MCF 10A (cell line): Measurements from ENCODE around the gene ARFGEF3. TPM values are rescaled to one million over a fixed set of nuclear protein-coding genes. Genes with fewer than 3 reads are reported as not detected.

Source experiments
- BruUV-seq: library from RNA; stranded (reverse); fragments of 400-500 nt; replicated peaks from 2 replicates; lab custom pipeline; 2021; lab: Mats Ljungman, UMichigan
- CTCF ChIA-PET: fragments of 300-600 bp; sonication (Branson Sonifier 250); formaldehyde crosslinking; extraction: SDS; loops from one replicate; lab custom pipeline; 2021; ENCODE audit warnings: antibody characterized with exemption, inconsistent platforms; lab: Yijun Ruan, JAX
- POLR2A ChIA-PET: fragments of 300-600, 350-650 bp; sonication (Branson Sonifier 250); formaldehyde crosslinking; extraction: SDS; loops from one replicate; lab custom pipeline; 2020; ENCODE audit warnings: antibody characterized with exemption, inconsistent platforms; lab: Yijun Ruan, JAX
- DNase-seq: peaks from one replicate; pipeline ENCODE4 v3.0.0-alpha.2; 2018; ENCODE audit not compliant: unreplicated experiment
- H3K27ac Mint-ChIP-seq: one replicate; pipeline ENCODE4 v1.8.0; 2022; ENCODE audit warnings: mild to moderate bottlenecking, low read depth, mixed read lengths; ENCODE audit not compliant: unreplicated experiment
- H3K27me3 Mint-ChIP-seq: one replicate; pipeline ENCODE4 v1.8.0; 2022; ENCODE audit warnings: mixed read lengths; ENCODE audit not compliant: insufficient read depth, unreplicated experiment
- H3K36me3 Mint-ChIP-seq: one replicate; pipeline ENCODE4 v1.8.0; 2022; ENCODE audit warnings: mild to moderate bottlenecking, moderate library complexity, mixed read lengths; ENCODE audit not compliant: insufficient read depth, unreplicated experiment
- H3K4me1 Mint-ChIP-seq: one replicate; pipeline ENCODE4 v1.8.0; 2022; ENCODE audit warnings: mixed read lengths; ENCODE audit not compliant: insufficient read depth, unreplicated experiment
- H3K4me3 Mint-ChIP-seq: one replicate; pipeline ENCODE4 v1.8.0; 2022; ENCODE audit warnings: mild to moderate bottlenecking, moderate library complexity, mixed read lengths; ENCODE audit not compliant: unreplicated experiment
- H3K9me3 Mint-ChIP-seq: one replicate; pipeline ENCODE4 v1.8.0; 2022; ENCODE audit warnings: mixed read lengths; ENCODE audit not compliant: unreplicated experiment
- intact Hi-C: fragments of 100-400 bp; cut with micrococcal nuclease; formaldehyde crosslinking; loops from 2 replicates; pipeline ENCODE4 v1.14.1; 2022
- total RNA-seq: library from RNA; stranded (reverse); gene quantifications from 2 replicates; pipeline ENCODE4 v1.2.3, GENCODE V29; 2022
- TF ChIP-seq, protein P1 (sequence below): fragments of 200-600 bp; IDR thresholded peaks from one replicate; pipeline ENCODE4 v1.8.0; 2022; ENCODE audit warnings: antibody characterized with exemption, mild to moderate bottlenecking; ENCODE audit not compliant: unreplicated experiment

The ARFGEF3 gene
- total RNA-seq, 1 experiment from 2014 or later, result 3.4 TPM

DNA sequence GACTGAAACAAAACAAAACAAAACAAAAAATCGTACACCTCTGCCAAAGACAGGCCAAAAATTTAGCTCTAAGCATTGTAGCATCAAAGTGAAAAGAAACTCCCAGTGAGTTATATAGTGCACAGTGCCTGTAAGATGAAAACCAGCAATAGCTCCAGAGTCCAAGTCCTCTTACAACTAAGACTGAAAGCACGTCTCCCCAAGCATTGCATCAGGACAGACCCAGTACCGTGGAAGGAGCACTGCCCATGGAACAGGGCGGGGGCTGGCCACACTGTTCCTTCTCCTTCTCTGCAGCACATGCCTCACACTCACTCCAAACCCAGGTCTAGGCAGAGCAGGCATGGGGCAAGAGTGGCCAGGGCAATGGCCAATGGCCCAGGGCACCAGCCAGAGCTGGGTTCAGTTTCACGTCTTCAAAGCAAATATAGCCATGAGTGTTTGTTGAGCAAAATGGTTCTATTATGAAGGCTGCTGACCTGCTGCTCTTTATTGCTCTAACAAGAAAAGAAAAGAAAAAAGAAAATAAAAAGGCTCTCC, 128.8 kb downstream of the ARFGEF3 start:
- Mint-ChIP-seq H3K36me3 (no peaks in the 10 kb centered on the region), H3K27ac (no peak overlapping the region), H3K9me3 (no peaks in the 10 kb centered on the region), H3K27me3 (no peaks in the 10 kb centered on the region), H3K4me3 (no peak overlapping the region), H3K4me1 (peaks cover 20% of the 10 kb centered on the region)
- no TSS peak for BruUV-seq
- ChIA-PET POLR2A (no interaction called here), CTCF (interaction anchor here (0.6 kb wide), 1 partner anchor 228 kb away, joined by 3 read pairs; no protein-coding TSS in a partner anchor)
- intact Hi-C loops, result no loop called here
- DNase-seq, result no peak
- TF ChIP-seq, protein P1, sequence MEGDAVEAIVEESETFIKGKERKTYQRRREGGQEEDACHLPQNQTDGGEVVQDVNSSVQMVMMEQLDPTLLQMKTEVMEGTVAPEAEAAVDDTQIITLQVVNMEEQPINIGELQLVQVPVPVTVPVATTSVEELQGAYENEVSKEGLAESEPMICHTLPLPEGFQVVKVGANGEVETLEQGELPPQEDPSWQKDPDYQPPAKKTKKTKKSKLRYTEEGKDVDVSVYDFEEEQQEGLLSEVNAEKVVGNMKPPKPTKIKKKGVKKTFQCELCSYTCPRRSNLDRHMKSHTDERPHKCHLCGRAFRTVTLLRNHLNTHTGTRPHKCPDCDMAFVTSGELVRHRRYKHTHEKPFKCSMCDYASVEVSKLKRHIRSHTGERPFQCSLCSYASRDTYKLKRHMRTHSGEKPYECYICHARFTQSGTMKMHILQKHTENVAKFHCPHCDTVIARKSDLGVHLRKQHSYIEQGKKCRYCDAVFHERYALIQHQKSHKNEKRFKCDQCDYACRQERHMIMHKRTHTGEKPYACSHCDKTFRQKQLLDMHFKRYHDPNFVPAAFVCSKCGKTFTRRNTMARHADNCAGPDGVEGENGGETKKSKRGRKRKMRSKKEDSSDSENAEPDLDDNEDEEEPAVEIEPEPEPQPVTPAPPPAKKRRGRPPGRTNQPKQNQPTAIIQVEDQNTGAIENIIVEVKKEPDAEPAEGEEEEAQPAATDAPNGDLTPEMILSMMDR, result no peak

DNA sequence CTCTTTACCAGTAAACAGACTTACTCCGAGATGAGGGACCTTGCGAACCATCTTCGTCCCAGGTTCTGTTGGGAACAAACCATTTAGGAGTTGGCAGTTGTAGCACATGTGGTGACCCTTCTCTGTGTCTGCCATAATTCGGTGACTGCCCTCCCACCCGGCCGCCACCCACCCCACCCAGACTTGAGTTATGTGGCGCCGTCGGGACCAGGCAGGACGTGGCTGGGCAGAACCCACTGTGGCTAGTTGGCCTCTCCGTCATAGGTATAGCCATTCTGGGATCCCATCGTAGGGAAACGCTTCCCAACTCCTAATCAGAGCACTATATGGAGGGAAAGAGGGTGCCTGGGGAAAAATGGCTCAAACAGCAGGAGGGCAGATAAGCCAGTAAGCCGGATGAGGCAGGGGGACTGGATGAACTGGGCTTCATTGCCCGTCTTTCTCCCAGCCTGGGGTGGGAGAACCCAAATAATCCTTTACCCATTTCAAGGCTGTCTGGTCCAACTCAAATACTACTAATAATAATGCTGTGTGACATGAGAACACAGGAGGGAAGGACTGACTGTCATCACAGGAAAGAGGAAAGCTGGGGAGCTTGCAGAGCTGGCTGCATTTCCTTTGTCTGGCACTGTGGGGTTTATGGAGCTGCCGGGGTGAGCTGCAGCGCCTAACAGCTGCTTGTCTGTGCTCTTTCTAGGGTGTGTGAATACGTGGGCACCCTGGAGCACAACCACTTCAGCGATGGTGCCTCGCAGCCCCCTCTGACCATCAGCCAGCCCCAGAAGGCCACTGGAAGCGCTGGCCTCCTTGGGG, 129.5 kb downstream of the ARFGEF3 start:
- Mint-ChIP-seq H3K27me3 (no peaks in the 10 kb centered on the region), H3K27ac (no peak overlapping the region), H3K9me3 (no peaks in the 10 kb centered on the region), H3K4me3 (no peak overlapping the region), H3K36me3 (no peaks in the 10 kb centered on the region), H3K4me1 (peaks cover 20% of the 10 kb centered on the region)
- no peak for DNase-seq
- CTCF ChIA-PET, result interaction anchor here (0.6 kb wide), 1 partner anchor 227 kb away, joined by 3 read pairs; no protein-coding TSS in a partner anchor
- TF ChIP-seq, protein P1, result no peak
- intact Hi-C loops, result no loop called here
- BruUV-seq, result no TSS peak
- POLR2A ChIA-PET, result no interaction called here

DNA sequence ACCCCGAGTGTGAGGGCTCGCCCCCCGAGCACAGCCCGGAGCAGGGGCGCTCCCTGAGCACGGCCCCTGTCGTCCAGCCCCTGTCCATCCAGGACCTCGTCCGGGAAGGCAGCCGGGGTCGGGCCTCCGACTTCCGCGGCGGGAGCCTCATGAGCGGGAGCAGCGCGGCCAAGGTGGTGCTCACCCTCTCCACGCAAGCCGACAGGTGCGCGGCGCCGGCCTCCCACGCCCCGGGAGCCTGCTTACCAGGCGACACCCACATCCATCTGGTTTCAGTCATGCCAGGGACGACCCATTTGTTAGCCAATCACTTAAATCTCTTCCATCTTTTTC, 130.1 kb downstream of the ARFGEF3 start:
- TF ChIP-seq, protein P1, result no peak
- Mint-ChIP-seq H3K27me3 (no peaks in the 10 kb centered on the region), H3K36me3 (no peaks in the 10 kb centered on the region), H3K27ac (no peak overlapping the region), H3K9me3 (no peaks in the 10 kb centered on the region), H3K4me1 (peaks cover 20% of the 10 kb centered on the region), H3K4me3 (no peak overlapping the region)
- intact Hi-C loops, result no loop called here
- BruUV-seq, result no TSS peak
- ChIA-PET POLR2A (no interaction called here), CTCF (no interaction called here)
- no peak for DNase-seq

DNA sequence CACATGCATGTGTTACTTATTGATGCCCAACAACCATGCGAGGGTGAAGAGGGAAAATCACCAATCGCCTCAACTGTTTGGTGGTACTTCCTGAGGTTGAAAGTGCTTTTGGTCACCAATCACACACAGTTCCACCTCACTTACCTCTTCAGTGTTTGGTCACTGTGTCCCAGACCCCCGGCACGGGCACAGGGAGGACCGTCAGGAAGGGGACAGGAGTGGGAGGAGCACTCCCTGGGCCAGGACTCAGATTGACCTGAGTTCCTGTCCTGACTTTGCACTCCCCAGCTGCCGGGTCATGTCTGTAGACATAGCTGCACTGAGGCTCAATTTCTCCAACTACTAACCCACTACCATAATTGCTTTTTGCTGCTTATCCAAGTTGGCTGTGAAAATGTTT, 130.7 kb downstream of the ARFGEF3 start:
- no peaks in the 10 kb centered on the region for H3K36me3 Mint-ChIP-seq
- H3K4me3 Mint-ChIP-seq, result no peak overlapping the region
- no peak for DNase-seq
- POLR2A ChIA-PET, result no interaction called here
- CTCF ChIA-PET, result interaction anchor here (0.6 kb wide), 1 partner anchor 185 kb away, joined by 3 read pairs; no protein-coding TSS in a partner anchor
- no peak overlapping the region for H3K27ac Mint-ChIP-seq
- no peaks in the 10 kb centered on the region for H3K9me3 Mint-ChIP-seq
- no peaks in the 10 kb centered on the region for H3K27me3 Mint-ChIP-seq
- intact Hi-C loops, result no loop called here
- H3K4me1 Mint-ChIP-seq, result peaks cover 17% of the 10 kb centered on the region
- TF ChIP-seq, protein P1, result no peak
- no TSS peak for BruUV-seq
